ENCODE results near the gene USP32.

Gene USP32

DNA sequence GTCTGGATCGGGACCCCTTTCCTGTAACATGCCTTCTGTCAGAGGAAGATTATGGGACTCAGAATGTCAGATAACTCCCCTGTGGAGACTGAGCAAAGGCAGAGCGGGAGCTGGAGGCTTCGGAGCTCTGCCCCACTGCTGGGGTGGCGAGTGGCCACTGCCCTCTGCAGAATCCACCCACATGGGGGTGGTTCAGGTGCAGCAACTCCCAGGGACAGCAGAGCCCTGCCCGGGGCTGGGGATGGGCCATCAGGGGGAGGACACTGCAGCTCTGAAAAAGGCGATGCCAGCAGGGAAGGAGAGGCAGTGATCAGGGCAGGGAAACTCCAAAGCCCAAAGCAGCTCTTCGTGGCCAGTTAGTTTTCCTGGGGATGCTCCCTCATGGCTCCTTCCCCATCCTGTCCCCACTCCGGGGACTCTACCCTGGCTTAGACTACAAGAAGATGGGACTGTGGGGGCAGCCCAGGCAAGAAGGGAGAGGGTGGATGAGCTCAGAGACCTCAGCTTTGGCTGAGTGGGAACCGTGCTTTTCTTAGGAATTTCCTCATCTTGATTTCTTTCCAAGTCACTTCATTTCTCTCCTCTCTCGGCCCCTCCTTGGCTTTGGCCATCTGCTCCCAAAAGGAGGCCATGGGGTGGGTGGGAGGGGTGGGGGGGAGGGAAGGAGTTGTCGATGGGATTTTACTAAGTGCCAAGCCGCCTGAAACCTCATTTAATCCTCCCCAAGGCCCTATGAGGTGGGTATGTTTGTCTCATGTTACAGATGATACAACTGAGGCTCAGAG, 238.1 kb downstream of the USP32 start:
- in situ Hi-C loops (cut with MboI; ENCODE audit: low pct_unique_long_range_greater_than_20kb, low sequenced_read_pairs): no loop called here
- DNase-seq: no peak

DNA sequence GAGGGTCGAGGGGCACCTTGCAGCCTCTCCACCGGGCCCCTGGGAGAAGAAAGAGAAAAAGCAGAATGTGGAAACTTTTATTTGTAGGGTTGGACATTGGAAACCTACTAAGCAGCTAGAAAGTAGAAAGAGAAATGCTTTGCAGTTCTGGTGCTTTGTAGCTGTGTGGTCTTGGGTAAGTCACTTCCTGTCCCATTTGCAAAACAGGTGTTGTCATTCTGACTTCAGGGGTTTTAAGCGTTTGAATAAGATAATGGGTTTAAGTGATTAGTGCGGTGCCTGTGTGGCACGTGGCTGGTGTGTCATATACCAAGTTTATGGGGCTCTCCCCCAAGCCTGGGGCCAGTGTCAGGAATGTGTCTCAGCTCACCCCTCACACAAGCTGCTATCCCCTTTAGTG, 240.6 kb downstream of the USP32 start:
- DNase-seq: no peak
- in situ Hi-C loops (cut with MboI; ENCODE audit: low pct_unique_long_range_greater_than_20kb, low sequenced_read_pairs): no loop called here

DNA sequence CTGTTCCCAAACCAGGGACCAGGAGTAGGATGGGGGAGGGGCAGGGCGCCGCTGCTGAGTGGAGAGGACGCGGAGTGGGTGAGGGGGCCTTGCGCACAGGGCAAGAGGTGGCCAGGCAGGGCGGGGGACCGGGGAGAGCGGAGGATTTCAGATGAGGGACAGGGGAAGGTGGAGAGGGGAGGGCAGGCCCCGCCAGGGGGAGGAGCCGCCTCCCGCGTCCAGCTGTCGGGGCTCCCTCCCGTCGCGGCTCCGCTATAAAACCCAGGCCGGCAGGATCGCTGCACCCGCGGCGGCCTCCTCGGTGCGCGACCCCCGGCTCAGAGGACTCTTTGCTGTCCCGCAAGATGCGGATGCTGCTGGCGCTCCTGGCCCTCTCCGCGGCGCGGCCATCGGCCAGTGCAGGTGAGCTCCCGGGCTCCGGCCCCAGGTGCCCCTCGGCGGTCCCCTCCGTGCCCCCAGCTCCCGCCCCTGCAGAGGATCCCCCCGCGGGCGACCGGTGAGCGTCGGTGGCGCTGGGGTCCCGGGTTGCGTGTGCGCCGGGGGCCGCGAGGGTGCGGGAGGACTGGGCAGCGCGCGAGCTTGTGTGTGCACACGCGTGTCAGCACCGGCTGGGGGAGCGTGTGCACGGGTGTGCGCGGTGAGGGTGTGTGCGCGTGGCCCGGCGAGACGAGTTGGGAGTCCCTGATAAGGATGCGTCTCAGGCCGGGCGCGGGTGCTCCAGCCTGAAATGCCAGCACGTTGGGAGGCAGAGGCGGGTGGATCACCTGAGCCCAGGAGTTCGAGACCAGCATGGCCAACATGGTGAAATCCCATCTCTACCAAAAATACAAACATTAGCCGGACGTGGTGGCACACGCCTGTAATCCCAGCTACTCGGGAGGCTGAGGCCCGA, 242.0 kb downstream of the USP32 start, which contains the start of gene CA4:
Gene CA4 (plus strand): TSS at position 283 of the 892 bp plus-strand sequence. CDS start 62 bp downstream, at position 345.
- no peak for DNase-seq
- in situ Hi-C loops (cut with MboI; ENCODE audit: low pct_unique_long_range_greater_than_20kb, low sequenced_read_pairs): no loop called here

DNA sequence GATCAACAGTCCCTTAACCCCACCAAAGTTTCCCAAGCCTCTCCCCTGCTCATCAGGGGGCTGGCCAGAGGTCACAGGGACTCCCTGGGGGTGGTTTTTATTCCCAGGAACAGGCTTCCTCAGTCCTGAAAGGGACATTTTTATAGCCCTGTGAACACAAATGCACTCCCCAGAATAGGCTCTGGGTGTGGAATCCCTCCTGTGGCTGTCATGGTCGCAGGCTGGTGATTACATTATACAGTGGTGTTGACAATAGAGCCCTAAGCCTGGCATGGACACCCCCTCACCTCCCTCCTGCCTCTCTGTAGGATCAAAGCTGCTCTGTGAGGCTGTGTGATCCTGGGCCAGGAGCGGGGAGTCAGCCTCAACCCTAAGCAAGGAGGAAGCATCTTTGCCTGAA, 243.6 kb downstream of the USP32 start:
- in situ Hi-C loops (cut with MboI; ENCODE audit: low pct_unique_long_range_greater_than_20kb, low sequenced_read_pairs): no loop called here
- DNase-seq: no peak

DNA sequence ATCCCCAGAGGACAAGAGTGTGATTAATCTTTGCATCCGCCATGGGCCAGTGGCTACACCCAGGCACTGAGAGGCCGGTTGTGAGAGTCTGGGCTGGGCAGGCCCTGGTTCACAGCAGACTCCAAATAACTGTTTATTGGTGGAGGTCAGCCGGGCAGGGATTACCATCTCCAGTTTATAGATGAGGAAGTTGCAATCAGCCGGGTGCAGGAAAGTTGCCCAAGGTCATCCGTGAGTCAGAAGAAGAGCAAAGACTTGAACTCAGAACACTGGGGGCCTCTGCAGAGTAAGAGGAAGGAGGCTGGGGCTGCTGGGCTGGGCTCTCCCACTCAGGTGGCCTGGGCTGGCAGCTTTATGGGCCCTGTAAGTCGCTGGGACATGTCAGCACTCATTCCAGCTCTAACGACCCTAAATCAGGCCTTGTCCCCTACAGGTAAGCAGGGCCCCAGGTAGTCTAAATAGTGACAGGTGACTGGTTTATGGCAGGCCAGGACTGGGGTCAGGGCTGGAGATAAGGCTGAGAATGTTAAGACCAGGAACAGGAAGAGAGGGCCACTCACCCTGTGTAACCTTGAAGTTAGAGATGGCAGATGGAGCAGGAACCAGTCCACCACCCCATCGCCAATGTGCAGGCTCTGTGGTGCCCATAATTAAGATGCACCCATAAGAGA, 244.2 kb downstream of the USP32 start:
- DNase-seq: peak; percentile 60
- in situ Hi-C loops (cut with MboI; ENCODE audit: low pct_unique_long_range_greater_than_20kb, low sequenced_read_pairs): no loop called here

DNA sequence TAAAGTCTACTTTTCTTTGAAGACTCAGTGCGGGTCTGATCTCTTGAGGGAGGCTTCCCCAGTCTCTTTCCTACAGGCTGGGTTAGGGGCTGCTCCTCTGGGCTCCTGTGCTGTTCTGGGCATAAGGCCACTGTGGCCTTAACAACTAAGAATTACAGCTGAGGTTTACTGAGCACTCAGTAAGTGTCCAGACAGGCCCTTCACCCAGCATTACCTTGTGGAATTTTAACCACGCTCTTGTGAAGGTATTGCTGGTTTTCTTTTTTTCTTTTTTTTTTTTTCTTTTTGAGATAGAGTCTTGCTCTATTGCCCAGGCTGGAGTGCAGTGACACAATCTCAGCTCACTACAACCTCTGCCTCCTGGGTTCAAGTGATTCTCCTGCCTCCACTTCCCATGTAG, 245.7 kb downstream of the USP32 start:
- no peak for DNase-seq
- in situ Hi-C loops (cut with MboI; ENCODE audit: low pct_unique_long_range_greater_than_20kb, low sequenced_read_pairs): no loop called here

DNA sequence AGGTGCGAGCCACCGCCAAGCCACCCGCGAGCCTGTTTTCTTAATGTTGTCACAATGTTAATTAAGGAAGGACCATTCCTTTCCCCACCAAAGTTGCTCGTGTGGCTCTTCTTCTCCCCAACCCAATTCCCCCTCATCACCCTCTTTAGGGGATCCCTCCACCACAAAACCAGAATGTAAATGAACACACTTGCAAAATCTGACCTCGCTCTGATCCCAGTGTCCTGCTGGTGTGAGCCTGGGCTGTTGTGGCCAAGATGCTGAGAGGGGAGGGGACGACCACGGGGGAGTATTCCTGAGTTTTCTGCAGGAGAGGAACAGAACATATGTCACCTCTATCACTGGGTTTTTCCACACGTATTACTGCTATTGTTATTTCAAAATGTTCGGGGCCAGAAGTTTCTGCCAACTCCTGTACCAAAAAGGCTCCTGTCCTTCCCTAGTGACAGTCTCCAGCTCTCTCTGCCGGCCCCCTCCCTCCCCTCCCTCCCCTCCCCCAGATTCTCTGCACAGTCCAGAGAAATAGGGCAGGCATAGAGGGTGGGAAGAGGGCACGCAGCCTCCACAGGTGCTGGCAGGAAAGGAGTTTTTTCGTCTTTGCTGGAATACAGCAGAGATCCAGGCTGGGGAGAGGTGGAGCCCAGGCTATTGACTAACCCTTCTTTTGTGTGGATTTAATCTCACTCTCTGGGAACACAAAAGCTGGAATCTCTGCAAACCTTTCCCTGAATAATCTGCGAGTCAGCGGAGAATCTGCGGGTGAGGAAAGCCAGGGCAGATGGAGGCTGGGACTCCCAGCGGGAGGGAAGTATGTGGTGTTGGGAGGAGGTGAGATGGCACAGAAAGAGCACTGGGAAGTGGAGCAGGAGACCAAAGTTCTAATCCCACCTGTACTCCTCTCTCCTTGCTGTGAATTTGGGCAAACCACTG, 246.7 kb downstream of the USP32 start:
- no peak for DNase-seq
- in situ Hi-C loops (cut with MboI; ENCODE audit: low pct_unique_long_range_greater_than_20kb, low sequenced_read_pairs): no loop called here

DNA sequence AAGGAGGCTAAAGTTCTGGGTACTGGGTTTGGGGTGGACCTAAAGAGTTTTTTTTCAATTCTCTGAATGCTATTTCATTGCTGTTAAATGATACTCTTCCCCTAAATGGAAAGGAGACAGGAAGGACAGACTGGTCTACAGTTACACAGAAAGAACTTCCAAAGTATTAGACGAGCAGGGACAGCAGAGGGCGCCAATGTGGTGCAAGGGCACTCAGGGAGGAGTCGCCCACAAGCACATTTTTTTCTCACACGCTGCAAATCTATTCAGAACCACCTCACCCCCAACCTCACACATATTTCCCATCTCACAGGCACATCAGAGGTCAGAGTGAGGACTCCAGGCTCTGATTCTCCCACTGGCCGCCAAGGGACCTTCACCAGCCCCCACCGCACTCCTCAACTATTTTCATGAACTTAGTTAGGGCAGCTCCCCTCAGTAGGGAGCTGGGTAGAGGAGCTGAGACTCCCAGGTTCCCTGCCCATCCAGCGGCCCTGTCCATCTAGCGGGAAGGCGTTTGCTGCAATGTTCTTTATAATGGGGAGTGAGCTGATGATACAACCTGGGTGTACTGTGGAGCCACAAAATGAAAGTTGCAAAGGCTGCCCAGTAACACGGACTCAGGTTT, 248.9 kb downstream of the USP32 start:
- peak; percentile 90 for DNase-seq
- in situ Hi-C loops (cut with MboI; ENCODE audit: low pct_unique_long_range_greater_than_20kb, low sequenced_read_pairs): no loop called here

DNA sequence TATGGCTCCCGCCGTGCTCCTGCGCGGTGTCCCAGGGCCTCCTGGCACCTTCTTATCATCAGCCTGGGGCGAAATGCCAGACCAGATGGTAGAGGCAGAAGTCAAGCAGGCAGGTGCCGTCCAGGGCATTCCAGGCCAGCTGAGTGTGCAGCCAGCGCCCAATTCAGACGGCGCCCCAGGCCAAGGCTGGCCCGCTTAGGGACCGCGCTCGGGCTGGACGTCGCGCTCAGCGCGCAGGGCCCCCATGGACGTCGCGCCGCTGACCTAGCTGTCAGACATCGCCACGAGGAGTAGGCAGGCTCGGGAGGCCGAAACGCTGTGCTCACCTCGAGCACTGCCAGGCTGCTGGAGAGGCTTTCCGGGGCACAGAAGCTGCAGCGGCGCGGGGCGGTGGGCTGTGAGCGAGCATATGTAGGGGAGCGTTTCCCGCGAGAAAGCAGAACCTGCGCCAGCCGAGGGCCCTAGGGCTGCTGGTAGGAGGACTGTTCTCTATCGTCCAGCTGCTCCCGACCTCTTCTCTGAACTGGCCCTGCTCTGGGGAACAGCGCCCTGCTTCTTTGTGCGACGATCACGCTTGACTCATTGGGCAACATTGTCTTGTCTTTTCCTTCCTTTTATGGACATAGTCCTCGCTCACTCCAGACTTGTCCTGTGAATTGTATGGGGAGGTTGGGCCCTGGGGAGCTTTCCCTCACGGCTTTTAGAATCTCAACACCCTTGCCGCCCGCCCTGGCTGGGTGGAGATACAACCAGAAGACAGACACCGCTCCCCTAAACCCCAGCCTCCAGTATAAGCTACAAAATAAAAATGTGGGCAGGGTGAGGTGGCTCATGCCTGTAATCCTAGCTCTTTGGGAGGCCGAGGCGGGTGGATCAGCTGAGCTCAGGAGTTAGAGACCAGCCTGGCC, 250.6 kb downstream of the USP32 start:
- DNase-seq: no peak
- in situ Hi-C loops (cut with MboI; ENCODE audit: low pct_unique_long_range_greater_than_20kb, low sequenced_read_pairs): no loop called here

DNA sequence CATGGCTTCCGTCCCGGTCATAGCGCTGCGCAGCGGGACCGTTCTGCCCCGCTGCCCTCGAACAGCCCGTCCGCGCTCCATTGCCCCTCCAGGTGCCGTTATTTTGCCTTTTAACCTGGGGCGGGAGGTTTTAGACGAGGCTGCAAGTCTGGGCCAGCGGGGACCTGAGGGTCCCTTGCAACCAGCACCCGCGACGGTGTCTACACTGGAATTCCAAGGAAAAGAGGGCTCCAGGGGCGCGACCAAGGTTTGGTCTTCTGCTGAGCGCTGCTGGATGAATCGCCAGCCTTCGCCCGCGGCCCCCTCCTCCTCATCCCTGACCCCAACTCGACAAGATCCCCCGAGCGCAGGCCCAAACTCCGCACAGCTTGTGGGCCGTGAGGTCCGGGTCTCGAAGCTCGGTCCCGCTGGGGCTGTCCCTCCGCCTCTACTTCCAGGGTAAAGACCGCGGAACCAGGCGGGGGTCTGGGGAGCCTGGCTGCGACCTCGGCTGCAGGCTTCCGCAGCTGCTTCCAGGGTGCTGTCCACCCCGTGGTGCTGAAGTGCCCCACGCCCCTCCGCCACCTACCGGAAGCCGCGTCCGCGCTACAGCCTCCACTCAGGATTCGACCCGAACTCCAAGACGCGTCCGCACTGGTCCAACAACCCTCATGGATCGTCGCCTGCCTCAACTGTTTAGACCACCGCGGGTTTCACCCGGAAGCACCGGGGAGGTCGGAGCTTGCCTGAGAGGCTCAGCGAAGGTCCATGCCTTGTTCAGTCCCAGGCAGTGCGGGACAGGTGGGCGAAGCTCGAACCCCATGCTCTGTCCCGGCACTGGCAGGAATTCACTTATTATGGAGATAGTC, 252.3 kb downstream of the USP32 start:
- in situ Hi-C loops (cut with MboI; ENCODE audit: low pct_unique_long_range_greater_than_20kb, low sequenced_read_pairs): no loop called here
- peak; percentile 54 for DNase-seq

DNA sequence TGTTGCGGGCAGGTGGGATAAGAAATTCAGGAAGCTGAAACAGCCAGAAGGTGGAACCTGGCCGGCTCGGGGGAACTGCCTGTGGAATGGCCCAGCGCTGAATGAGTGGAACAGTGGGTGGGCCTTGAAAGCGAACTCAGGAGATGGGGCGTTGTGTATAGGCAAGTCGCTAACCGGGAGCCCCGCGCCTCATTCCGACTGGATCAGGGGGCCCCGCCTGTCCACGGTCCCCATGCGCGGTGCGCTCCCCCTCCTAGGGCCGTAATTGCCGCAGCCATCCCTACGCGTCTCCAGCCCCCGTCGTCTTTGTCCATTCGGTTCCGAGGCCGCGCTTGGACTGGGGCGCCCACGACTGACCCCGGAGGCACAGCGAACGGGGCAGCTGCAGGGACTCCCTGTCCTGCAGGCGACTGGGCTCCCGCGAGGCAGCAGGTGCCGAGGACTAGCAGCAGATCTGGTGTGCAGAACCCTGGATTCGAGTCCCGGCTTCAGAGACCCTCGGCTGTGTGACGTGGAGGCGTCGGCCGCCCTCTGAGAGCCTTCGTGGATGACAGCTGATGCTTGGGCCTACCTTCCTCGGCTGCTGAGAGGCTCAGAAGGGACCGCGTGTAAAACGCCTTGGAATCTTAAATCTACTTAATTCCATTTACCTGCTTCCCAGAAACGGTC, 253.0 kb downstream of the USP32 start:
- in situ Hi-C loops (cut with MboI; ENCODE audit: low pct_unique_long_range_greater_than_20kb, low sequenced_read_pairs): no loop called here

DNA sequence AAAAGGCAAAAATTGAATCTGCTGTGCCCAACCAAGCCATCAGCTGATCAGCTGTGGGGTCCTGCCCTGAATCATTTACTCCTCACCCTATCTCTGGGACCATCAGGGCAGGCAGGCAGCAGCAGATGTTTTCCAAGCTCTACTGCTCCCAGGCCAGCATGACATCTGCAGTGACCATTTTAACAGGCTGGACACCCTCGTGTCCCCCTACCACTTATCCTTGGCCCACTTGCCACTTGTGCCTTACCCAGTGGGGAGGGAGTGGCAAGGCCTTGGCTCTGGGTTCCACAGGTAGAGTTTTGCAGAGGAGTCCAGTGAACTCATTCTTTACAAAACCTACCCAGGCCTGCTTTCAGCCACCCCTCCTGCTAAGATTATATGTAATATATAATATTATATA, 254.2 kb downstream of the USP32 start:
- in situ Hi-C loops (cut with MboI; ENCODE audit: low pct_unique_long_range_greater_than_20kb, low sequenced_read_pairs): no loop called here
- DNase-seq: no peak

More for the DNA sequence above, 253.0 kb downstream of the USP32 start:
- no peak for DNase-seq

DNA sequence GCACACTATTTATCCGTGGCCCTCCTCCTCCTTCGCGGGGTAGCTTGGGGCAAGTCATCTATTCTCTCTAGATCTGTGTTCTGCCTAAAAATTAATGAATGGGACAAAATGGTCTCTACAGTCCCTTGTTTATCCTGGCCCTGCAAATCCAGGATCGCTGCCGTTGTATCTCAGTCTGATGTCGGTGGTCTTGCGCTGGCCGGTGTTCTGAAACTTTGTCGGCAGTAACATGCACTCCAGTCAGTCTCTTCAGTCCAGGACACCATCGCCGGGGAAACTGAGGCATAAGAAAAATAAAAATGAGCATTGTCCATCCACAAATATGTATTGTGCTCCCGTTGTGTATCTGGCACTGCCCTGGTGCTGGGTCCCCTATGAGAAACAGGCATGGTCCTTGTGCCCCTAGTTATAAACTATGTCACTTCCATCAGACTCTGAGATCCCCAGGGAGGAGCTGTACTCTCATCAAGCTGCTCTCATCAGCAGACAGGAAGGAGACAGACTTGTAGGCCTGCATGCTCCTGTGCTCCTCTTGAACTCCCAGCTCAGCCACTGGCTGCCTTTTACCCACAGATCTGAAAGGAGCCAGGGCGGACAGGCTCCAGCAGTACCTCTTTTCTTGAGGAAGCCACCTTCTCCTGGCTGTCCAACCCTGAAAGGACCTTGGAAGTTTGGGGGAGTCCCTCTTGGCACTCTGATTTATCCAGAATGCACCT, 255.8 kb downstream of the USP32 start:
- in situ Hi-C loops (cut with MboI; ENCODE audit: low pct_unique_long_range_greater_than_20kb, low sequenced_read_pairs): no loop called here
- no peak for DNase-seq

DNA sequence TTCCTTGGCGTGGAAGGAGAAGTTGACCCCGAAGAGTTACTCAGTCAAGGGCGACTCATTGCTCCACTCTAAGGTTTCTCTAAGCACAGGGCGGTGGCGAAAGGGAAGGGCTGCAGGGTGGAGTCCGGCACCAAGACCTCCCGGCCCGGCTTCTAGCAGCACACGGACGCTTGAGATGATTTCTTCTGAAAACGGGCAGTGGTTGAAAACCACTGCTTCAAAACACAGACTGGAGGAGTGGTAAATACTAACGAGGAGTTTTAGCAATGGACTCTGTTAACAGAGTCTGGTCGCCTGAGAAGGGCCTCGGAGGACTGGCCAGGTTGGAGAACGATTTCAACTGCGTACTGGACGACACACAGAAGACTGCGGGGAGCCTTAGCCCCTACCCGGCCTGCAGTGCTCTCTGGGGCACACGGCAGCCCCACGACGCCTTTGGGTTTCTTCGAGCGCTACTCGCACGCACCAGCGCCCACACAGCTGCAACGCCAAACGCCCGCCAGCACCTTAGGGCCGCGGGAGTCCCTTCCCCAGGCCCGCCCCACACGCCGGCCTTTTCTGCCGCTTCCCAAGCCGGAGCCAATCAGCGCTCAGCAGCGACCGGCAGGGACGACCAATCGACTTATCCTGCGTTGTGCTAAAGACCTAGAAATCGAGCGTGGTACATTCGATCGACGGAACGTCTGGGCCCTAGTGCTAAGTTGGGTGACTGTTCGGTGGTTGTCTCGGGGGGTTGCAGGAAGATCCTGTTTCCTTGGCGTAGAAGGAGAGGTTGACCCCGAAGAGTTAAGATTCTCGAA, 256.6 kb downstream of the USP32 start:
- DNase-seq: peak; percentile 90
- in situ Hi-C loops (cut with MboI; ENCODE audit: low pct_unique_long_range_greater_than_20kb, low sequenced_read_pairs): no loop called here

All from KBM-7 (cell line).